GM21786 (cell line): ENCODE data around the gene NUP62CL.
"Not testable (repeated sequence)": the region's sequence is repeated elsewhere in the genome, so short reads cannot be mapped to it uniquely, and the experiment has no call there.

Experiments used
- ATAC-seq: cut with Tn5 transposase; IDR thresholded peaks from one replicate; pipeline ENCODE4 v1.9.1; 2021; ENCODE audit not compliant: unreplicated experiment

The NUP62CL gene, protein sequence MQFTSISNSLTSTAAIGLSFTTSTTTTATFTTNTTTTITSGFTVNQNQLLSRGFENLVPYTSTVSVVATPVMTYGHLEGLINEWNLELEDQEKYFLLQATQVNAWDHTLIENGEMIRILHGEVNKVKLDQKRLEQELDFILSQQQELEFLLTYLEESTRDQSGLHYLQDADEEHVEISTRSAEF

DNA sequence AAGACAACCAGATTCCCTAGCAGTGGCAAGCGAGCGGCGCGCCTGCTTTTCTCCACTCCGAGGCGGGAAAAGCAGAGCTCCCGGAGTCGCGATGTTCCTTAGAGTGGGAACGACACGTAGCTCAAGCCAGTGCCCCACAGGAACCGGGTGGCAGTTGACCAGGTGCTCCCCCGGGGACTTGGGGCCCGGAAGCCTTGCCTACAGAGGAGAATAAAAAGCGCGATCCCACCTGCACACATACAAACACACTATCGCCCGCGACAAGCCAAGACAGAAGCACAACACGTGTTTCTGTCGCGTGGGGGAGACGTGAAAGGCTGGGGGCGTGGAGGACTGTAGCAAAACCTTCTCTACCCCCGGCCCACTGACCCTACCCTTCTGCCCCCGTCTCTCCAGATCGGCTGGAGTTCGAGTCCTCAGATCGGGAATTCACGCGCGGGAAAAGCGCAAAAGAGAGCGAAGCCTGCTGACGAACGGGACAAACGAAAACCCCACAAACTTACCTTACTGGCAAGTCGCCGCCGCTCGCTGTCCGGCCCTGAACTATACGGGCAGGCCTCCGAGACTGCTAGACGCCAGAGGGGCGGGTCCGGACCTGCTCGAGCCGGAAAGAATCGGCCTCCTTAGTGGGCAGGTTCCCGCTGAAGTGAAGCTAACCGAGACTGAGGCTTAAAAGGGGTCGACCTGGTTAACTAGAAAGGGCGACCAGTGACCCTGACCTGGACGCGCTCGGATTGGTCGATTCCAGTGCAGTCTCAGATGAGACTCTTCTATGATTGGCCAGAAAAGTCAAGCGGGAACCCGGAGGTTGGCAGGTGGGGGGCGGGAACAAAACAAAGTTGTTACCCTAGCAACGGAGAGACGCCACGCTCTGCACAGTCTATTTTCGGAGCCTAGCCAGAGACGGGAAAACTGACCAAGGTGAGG lies at the start of gene NUP62CL, which contains the start of gene DNAAF6:
TSS of gene NUP62CL (minus strand) at position 664 of the 927 bp plus-strand sequence. CDS start 31,287 bp downstream, outside the sequence.
TSS of gene DNAAF6 (plus strand) at position 842 of the 927 bp plus-strand sequence. CDS start 6,265 bp downstream, outside the sequence.
- peak; percentile 97 for ATAC-seq

DNA sequence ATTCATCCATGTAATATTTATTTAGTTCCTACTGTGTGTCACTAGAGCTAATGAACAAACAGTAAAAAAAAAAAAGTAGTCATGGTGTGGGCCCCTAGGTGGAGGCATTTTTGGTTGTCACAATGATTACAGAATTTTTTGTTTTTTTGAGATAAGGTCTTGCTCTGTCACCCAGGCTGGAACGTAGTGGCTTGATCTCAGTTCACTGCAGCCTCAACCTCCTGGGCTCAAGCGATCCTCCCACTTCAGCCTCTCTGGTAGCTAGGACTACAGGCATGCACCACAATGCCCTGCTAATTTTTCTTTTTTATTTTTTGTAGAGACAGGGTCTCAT lies 22.2 kb upstream of the NUP62CL start:
- no peak for ATAC-seq

DNA sequence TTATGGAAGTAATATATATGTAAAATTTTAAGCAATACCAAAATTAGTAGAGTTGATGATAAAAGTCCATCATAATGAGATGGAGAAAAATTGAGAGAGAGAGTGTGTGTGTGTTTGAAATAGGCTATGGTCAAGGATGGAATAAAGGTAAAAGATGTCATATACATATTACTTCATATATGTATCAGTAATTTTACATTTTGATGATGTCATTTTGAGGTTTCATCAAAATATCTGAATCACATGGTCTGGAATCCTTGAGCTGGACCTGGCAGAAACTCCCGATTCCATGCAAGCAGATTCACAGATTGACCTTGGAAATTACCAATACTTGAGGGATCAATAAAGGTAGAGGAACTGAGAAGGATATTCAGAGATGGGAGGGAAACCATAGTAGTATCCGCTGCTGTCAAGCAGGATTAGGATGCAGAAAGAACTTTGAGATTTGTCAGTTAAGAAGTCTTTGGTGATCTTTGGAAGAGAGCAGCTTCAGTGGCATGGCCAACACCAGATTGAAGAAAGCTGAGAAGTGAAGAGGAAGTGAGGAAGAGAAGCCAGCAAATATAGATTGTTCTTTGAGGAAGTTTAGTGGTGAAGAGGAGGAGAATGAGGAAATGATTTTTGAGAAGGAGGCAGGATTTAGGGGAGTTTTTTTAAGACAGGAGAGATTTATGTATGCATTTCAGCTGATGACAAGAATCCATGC lies 21.7 kb upstream of the NUP62CL start:
- ATAC-seq = no peak

DNA sequence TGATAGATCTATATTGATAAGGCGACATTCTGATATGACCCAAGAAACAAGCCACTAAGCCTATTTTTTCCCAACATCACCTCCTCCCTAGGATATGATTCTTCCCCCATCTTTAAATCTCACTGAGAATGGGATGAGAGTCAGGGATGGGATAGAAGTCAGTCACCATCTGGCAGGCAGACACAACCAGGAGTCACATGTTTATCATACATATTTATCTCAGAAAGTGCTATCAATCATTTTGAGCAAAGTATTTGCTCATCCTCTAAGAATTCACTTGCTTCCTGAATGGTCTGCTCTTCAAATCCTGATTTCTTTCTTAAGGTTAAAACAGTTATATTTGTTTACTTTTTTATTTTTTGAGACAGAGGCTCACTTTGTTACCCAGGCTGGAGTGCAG lies 20.5 kb upstream of the NUP62CL start:
- no peak for ATAC-seq

DNA sequence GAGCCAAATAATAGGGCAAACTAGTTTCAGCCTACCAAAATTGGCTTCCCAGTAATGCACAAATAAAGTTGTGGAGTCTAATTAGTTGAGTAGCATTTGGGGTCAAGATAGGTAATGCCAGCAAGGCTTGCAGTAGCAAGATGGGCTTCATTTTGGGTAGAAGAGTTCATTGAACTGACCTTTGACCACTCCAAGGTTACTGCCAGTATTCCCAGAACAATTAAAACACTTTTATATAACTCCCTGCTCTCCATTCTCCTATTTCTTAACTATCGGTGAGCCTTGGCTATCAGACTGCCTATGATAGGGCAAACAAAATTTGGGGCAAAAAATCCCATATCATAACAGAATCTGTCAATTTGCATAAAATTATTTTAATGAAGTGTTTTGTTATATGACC lies 7.2 kb upstream of the NUP62CL start:
- ATAC-seq = no peak

DNA sequence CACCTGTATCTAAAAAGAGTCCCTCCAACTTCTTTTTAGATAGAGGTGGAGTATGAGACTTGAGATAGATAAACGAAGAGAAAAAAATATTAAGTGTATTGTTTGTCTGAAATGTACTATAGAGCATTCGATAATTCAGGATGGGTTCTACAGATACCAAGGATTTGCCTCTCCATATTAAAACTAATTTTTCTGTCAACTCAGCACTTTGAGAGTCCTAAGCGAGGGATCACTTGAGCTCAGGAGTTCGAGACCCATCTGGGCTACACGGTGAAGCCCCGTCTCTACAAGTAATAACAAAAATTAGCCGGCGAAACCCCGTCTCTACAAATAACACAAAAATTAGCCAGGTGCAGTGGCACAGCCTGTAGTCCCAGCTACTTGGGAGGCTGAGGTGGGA lies 1.7 kb upstream of the NUP62CL start:
- no peak for ATAC-seq

DNA sequence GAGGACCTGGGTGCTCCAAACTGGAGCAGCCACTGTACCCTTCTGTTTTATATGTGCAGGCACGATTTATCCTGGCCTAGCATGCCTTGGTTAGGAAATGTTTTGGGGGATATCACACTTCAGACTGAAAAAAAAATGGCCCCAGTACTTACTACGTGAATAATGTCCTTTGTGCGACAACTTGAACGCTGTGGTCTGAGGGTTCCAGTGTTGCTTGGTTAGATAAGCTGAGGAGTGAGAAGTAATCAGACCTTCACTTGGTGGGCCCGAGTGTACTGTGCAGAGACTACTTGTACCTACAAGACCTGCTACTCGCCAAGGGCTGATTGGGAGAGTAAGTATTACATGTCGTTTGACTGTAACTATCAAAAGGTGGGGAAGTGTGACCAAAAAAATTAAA lies 856 bp upstream of the NUP62CL start:
- no peak for ATAC-seq

DNA sequence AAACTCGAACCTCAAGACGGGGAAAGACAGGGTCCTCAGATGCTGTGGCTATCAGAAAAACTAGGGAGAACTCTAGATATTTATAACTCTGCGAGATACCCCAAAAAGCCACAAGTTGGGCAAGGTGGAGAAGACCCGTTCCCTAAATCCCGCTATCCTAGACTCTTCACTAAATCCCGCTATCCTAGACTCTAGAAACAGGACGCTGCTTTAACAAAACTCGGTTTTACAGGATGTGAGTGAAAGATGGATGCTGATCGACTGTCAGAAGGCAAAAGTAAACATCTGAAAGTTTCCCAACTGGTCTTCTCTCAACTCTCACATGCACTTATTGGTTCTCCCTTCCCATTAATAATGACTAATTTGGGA lies 448 bp upstream of the NUP62CL start:
- no peak for ATAC-seq

DNA sequence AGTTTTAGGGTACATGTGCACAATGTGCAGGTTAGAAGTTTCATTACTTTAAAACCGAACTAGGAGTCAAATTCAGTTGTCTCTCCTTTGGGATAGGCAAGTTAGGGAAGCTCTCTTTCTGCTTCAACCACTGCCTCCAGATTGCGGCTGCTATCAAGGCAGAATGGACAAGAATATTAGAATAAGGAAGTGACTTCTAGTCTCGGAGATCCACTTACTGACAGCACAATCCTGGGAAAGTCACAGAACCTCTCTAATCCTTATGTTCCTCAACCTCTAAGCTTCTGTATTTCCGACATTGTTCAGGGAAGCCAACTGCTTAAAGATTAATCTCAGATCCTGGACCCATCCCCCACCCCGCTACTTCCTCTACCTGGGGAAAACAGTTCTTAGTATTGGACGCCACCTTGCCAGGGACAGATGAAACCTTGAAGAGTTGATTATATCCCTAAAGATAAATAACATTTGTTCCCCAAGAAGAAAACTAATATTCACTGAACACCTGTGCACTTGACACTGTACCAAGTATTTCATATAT lies 2.1 kb downstream of the NUP62CL start:
- no peak for ATAC-seq

DNA sequence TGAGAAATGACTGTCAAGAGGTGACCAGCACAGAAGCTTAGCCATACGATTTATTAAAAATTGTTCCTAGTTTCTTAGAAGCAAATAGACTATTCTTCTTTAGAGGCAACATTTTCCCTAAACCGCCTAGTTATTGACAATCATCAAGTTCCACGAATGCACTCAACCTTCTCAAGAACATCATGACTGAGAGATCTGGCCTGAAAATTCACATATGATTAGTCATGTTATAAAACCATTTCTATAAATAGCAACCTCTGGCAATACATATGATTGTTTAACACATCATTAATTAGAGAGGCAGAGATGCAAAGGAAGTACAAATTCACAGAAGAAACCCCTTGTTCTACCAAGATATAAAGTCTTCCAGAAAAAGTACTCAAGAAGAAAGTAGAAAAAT lies 6.7 kb downstream of the NUP62CL start:
- no peak for ATAC-seq

DNA sequence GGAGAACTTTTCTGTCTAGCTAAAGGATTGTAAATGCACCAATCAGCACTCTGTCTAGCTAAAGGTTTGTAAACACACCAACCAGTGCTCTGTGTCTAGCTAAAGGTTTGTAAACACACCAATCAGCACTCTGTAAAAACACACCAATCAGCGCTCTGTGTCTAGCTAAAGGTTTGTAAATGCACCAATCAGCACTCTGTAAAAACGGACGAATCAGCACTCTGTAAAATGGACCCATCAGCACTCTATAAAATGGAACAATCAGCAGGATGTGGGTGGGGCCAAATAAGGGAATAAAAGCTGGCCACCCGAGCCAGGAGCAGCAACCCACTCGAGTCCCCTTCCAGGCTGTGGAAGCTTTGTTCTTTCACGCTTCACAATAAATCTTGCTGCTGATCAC lies 8.2 kb downstream of the NUP62CL start:
- ATAC-seq = not testable (repeated sequence)

DNA sequence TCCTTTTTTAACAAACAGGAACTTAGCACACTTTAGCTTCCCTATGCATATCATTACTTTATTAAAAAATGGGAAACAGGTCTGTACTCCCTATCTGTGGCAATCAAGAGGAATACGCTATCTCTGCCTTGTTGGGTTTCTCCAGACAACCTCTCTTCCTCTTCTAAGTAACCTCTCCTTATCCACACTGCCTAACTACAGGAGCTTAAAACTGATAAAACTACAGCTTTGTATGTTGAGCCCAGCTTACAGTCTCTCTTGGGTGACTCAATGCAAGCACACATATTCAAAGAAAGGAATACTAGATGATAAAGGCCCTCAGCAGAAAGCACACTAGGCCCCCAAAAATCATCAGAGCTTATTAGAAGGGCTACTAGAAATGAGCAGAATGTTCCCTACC lies 8.9 kb downstream of the NUP62CL start:
- no peak for ATAC-seq

DNA sequence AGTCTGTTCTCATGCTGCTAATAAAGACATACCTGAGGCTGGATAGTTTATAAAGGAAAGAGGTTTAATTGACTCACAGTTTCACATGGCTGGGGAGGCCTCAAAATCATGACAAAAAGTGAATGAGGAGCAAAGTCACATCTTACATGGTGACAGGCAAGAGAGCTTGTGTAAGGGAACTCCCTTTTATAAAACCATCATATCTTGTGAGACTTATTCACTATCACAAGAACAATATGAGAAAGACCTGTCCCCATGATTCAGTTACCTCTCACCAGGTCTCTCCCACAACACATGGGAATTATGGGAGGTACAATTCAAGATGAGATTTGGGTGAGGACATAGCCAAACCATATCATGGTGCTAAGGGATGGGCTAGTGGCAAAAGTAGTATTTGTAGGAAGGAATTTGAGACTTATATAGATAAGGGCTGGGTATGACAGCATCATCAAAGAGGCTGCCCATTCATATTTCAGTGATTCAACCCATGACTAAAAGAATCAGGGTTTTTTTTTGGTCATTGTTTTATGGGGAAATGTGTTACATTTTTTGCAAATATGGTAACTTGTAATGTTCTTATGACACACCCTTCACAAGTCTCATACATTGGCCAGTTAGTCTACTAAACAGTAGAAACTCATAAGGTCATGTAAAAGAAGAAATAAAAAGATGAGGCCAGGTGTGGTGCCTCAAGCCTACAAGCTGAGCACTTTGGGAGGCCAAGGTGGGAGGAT lies 34.7 kb downstream of the NUP62CL start:
- ATAC-seq = no peak

DNA sequence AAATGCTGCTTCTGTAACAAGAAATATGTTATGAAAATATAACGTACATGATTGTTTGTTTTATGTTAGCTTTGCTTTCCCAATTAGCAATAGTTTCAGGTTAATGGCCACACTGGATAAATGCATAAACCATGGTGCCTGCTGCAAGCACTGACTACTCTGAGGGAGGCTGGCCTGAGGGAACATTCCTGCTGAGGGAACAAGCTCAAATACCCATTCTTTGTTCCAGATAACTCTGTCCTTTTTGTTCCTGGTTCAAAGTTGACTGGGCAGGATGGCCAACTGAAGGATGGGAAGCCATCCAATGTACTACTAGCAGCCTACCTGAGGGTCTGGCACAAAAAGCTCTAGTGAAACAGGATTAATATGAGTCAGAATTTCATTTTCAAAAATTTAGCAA lies 37.5 kb downstream of the NUP62CL start:
- no peak for ATAC-seq

DNA sequence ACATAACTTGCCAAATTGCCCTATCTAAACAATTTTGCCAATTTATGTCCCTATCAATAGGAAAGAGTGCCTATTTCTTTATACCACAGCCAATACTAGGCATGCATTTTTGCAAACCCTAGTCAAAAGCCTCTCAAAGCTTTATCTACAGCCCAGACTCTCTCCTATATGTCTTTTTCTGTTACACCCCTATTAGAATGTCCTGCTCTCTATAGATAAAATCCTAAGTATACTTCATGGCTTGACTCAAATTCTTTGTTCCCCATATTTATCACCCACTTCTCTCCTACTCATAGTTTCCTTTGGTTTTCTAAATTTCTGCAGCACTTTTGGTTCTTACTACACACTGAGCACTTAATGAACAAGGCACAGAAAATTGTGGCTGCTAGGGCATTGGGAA lies 38.0 kb downstream of the NUP62CL start:
- ATAC-seq = no peak

DNA sequence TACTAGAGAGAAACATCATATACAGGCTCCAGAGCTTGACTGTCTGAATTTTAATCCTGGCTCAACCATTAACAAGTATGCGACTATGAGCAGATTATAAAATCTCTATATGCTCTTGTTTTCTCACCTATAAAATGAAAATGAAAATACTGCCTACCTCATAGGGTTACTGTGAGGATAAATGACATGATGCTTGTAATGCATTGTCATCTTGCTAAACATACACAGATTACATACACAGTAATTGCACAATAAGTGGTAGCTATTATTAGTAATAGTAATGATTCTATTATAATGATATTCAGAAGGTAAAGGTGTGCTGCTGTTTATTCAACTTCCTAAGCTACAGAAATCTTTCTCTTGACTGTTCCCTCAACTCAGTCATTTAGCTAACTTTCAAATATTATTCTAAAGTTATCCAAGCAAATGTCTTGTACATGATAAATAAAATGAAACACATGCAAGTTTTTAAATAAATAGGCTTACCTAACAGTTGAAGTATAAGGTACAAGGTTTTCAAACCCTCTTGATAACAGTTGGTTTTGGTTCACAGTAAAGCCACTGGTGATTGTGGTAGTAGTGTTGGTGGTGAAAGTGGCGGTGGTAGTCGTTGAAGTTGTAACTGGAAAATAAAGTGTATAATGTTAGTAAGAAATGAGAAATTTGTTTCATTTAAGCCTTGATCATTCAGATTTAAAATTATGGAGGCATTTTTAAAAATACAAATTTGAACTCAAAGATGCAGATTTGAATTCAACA lies 38.9 kb downstream of the NUP62CL start:
- ATAC-seq = no peak

DNA sequence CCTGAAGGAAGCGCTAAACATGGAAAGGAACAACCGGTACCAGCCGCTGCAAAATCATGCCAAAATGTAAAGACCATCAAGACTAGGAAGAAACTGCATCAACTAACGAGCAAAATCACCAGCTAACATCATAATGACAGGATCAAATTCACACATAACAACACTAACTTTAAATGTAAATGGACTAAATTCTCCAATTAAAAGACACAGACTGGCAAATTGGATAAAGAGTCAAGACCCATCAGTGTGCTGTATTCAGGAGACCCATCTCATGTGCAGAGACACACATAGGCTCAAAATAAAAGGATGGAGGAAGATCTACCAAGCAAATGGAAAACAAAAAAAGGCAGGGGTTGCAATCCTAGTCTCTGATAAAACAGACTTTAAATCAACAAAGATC lies 48.6 kb downstream of the NUP62CL start:
- not testable (repeated sequence) for ATAC-seq

DNA sequence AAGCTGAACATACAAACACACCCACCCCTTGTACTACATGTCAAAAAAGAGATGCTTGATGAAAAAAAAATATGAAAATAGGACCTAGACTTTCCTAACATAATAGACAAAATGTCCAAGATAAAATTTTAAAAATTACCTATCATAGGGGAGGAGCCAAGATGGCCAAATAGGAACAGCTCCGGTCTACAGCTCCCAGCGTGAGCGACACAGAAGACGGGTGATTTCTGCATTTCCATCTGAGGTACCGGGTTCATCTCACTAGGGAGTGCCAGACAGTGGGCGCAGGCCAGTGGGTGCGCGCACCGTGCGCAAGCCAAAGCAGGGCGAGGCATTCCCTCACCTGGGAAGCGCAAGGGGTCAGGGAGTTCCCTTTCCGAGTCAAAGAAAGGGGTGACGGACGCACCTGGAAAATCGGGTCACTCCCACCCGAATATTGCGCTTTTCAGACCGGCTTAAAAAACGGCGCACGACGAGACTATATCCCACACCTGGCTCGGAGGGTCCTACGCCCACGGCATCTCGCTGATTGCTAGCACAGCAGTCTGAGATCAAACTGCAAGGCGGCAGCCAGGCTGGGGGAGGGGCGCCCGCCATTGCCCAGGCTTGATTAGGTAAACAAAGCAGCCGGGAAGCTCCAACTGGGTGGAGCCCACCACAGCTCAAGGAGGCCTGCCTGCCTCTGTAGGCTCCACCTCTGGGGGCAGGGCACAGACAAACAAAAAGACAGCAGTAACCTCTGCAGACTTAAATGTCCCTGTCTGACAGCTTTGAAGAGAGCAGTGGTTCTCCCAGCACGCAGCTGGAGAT lies 50.4 kb downstream of the NUP62CL start:
- ATAC-seq = not testable (repeated sequence)
